Measurements from ENCODE around the gene RAB15.

GRCh38 chr14:64970041-64970440 lies 2.1 kb downstream of the RAB15 start:
- TF ChIP-seq CTCF (IDR thresholded peaks at IDR 0.05; ENCODE audit: poor library complexity) (no peak), EZH2 (IDR thresholded peaks at IDR 0.05; ENCODE audit: borderline replicate concordance) (no peak), EZH2phosphoT487 (IDR thresholded peaks at IDR 0.05; ENCODE audit: low read depth, severe bottlenecking, unreplicated experiment) (no peak)

All from hepatocyte (in vitro differentiated cells).